ENCODE data around the gene DDX6.
A peak's percentile ranks its signal among the peaks of the same experiment; 100 is the strongest.
"Not testable (repeated sequence)": the region's sequence is repeated elsewhere in the genome, so short reads cannot be mapped to it uniquely, and the experiment has no call there.

Gene DDX6, protein sequence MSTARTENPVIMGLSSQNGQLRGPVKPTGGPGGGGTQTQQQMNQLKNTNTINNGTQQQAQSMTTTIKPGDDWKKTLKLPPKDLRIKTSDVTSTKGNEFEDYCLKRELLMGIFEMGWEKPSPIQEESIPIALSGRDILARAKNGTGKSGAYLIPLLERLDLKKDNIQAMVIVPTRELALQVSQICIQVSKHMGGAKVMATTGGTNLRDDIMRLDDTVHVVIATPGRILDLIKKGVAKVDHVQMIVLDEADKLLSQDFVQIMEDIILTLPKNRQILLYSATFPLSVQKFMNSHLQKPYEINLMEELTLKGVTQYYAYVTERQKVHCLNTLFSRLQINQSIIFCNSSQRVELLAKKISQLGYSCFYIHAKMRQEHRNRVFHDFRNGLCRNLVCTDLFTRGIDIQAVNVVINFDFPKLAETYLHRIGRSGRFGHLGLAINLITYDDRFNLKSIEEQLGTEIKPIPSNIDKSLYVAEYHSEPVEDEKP

DNA sequence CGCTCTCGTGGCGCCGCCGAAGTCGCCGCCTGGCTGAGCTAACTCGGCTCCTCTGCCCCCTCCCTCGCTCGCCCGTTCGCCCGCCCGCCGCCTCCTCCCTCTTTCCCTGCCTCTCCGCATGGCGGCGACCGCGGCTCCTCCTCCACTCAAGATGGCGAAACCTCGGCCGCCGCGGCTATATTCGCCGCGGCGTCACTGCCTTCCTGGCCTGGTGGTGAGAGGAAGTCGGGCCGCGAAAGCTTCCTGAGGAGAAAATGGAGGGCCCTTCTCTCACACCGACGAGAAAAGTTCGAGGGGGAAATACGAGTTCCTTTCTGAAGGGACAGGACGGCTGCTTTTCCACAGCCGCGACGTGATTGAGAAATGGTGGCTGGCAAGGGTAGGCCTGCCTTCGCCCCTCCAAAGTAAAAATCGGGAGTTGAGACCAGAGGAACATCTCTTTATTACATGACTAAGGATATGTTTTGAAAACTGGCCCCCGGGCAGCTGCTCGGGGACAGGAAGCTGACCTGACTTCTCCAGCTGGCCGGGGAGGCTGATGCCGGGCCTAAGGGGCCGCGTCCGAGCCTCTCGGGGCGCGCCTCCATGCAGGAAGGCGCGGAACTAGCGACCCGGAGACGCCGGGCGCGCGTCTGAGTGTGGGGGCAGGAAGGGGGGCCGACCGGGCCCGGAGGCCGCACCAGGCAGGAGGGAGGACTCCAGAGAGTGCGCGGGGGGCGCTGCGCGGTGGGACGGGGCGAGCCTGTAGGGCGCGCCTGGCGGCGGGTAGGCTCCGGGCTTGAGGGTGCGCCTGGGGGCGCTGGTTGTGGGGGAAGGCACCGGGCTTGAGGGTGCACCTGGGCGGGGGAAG is at the start of gene DDX6:
TSS of gene DDX6 (minus strand) at position 54 of the 850 bp plus-strand sequence. CDS start 4,913 bp downstream, outside the sequence.
- DNase-seq: peak; percentile 78

DNA sequence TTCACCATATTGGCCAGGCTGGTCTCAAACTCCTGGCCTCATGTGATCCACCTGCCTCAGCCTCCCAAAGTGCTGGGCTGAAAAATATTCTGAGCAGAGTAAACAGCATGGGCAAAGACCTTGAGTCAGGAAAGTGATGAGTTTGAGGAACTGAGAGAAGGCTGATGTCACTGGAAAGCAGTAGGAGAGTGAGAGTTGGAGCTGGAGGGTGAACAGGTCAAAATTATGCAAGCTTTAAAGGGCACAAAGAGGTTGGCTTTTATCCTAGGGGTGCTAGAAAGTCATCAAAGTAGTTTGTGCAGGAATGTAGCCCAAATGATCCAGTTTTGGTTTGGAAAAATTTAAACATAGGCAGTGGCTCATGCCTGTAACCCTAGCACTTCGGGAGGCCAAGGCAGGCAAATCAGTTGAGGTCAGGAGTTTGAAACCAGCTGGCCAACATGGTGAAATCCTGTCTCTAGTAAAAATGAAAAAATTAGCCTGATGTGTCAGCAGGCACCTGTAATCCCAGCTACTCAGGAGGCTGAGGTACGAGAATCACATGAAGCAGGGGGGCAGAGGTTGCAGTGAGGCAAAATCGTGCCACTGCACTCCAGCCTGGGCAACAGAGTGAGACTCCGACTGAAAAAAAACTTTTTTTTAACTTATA is 48.1 kb upstream of the DDX6 start:
- no peak for DNase-seq

DNA sequence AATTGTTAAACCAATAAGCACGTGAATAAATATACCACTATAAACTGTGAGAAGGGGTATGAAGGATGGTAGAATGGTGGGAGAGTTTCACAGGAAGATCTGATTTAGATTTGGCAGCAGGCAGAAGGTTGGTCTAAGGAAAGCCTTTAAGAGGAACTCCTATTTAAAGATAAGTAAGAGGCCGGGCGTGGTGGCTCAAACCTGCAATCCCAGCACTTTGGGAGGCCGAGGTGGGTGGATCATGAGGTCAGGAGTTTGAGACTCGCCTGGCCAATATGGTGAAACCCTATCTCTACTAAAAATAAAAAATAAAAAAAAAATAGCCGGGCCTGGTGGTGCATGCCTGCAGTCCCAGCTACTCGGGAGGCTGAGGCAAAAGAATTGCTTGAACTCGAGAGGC is 46.9 kb upstream of the DDX6 start:
- no peak for DNase-seq

DNA sequence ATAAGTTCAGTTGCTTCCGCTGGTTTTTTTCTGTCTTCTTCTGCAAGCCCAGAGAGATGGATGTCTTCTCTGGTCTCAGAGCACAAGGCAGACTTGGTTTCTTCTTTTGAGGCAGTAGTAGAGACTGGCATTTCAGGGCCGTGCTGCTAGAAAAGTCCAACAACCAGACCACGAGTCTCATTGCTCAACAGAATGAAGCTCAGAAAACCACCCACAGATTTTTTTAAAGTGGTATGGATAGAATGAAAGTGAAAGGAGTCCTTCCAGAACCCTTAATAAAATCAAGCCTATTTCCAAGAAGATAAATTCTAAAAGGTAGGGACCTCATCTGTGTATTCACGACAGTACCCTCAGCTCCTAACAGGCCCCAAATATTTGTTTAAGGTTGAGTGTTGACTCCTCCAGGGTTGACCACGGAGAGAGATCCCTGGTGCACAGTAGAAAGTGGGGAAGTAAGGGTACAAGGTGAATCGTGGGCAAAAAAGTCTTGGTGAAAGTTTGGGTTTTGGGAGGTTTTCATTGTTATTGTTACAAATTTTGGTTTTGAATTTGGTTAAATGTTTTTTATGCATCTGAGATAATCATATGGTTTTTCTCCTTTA is 43.6 kb upstream of the DDX6 start:
- DNase-seq: no peak

DNA sequence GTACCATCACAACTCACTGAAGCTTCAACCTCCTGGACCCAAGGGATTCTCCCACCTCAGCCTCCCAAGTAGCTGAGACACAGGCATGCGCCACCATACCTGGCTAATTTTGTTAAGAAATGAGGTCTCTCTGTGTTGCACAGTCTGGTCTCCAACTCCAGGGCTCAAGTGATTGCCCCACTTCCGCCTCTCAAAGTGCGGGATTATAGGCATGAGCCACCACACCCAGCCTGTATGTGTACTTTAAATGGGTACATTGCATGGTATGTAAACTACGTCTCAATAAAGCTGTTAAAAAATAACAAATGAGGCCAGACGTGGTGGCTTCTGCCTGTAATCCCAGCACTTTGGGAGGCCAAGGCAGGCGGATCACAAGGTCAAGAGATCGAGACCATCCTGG is 36.2 kb upstream of the DDX6 start:
- no peak for DNase-seq

DNA sequence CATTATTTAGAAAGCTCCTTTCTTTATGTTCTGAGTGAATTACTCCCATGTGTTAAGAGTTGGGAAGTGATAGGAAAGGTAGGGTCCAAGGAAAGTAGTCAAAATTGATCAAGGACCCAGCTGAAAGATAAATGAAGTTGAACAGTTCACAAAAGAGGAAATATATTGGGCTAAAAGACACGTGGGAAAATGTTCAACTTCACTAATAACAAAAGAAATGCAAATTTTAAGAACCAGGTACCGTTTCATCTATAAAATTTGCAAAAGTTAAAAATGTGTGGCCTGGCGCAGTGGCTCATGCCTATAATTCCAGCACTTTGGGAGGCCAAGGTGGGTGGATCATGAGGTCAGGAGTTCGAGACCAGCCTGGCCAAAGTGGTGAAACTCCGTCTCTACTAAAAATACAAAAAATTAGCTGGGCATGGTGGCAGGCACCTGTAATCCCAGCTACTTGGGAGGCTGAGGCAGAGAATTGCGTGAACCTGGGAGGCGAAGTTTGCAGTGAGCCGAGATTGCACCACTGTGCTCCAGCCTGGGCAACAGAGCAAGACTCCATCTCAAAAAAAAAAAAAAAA is 32.1 kb upstream of the DDX6 start:
- DNase-seq: not testable (repeated sequence)

DNA sequence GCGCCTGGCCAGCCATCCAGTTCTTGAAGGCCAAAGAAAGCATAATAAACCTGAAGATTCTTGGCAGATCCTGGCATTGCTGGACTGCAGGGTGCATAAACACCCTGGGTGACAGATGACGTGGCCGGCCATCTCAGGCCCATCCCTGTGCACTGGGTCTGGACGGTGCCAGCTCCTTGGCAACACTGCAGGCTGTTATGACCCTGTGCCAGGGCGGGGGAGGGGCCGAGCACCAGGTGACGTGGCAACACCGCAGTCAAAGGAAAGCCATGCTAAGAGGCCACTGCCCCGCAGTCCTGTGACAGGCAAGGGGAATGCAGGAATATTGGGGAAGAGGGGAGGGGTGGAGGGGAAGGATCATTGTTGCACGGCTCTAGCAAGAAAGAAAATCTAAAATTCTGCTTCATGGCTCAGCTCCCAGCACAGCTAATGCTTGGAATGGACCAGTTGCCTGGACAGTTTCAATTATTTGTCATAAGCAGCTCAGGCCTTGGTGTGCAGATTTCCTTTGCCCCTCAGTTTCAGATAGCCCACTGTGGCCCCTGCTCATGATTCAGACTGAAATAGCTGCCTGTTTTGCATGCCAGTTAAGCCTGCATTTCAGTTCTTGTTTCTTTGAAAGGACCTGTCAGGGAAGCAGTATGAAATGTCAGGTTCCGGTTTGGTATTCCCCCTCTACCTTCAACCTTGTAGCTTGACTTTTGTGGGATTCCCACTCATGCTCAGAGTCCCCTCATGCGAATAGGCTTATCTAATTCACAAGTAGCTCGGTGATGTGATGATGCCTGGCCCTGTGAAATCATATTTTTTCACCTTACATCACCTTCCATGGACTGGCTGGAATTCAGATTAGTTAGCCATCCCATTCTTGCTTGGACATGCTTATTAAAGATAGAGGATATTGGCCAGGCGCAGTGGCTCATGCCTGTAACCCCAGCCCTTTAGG is 29.7 kb upstream of the DDX6 start:
- DNase-seq: no peak

DNA sequence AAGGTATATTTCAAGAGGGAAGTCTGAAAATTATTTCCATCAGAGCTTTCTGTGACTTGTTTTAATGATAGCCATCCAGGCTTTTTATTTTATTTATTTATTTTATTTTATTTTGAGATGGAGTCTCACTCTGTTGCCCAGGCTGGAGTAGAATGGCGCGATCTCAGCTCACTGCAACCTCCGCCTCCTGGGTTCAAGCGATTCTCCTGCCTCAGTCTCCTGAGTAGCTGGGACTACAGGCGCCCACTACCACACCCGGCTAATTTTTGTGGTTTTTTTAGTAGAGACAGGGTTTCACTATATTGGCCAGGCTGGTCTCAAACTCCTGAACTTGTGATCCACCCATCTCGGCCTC is 29.0 kb upstream of the DDX6 start:
- not testable (repeated sequence) for DNase-seq

DNA sequence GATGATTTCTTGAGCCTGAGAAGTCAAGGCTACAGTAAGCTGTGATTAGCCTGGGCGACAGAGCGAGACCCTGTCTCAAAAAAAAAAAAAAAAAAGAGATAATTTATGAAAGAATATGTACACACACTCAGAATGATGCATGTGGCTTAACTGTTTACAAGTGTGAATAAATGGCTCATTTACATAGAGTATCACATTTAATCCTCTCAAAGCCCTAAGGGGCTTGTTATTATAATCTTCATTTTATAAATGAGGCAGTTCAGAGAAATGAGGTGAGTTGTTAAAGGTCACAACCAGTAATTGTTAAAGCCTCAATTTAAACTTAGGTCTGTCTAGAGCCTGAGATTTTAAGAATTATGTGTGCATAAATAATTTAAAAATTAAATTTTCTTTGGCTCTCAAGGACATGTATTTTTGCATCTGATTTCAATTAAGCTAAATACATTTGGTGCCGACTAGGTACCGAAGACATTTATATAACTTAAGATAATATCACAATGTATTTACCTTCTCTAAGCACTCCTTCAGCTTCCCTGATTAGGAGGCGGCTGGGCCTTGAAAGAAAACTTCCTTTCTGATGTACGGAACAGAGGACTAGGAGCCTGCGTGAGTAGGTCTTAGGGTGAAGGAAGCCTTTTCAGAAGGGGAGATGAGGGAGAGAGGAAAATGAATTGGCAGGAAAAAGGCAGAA is 28.5 kb upstream of the DDX6 start:
- no peak for DNase-seq

DNA sequence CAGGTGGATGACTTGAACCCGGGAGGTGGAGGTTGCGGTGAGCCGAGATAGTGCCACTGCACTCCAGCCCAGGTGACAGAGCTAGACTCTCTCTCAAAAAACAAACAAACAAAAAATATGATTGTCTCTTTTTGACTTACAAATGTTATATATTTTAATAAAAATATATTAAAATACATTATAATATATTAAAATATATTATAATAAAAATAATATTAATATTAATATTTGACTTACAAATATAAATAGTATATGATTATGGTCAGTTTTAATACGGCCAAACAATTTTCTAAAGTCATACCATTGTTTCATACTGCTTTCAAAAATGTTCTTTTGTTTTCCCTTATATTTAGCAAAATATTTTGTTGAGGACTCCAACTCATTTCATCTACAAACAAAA is 27.2 kb upstream of the DDX6 start:
- DNase-seq: no peak

DNA sequence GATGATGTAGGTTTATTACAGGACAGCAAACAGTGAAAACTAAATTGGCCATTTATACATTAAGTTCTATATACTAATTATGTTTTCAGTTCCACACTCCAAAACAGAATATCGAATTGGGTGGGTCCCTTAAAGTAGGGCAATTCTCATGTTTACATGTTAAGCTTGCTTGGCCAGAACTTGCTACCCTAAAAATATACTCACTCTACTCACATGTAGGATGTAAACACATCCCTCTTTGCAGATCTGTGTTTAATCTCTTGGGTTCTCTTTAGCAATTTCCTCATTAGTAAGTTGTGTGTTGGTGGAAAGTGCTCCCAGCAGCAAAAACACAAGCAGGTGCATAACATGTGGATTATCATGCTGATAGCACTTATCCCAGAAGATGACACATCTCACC is 22.6 kb upstream of the DDX6 start:
- DNase-seq: no peak

DNA sequence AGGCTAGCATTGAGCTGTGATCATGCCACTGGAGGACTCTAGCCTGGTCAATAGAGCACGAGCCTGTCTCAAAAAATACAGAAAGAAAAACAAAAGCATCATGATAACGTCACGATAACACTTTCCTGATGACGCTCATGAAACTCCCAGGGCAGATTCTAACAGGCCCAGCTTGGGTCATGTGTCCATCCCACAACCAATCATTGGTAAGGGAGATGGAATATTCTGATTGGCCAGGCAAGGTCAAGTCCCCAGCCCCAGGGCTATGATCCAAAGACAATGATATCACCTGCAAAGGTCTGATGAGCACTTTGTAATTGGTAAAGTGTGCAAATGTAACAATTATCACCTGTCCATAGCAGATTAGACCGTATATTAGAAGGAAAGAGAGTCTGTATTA is 21.5 kb upstream of the DDX6 start:
- DNase-seq: no peak

DNA sequence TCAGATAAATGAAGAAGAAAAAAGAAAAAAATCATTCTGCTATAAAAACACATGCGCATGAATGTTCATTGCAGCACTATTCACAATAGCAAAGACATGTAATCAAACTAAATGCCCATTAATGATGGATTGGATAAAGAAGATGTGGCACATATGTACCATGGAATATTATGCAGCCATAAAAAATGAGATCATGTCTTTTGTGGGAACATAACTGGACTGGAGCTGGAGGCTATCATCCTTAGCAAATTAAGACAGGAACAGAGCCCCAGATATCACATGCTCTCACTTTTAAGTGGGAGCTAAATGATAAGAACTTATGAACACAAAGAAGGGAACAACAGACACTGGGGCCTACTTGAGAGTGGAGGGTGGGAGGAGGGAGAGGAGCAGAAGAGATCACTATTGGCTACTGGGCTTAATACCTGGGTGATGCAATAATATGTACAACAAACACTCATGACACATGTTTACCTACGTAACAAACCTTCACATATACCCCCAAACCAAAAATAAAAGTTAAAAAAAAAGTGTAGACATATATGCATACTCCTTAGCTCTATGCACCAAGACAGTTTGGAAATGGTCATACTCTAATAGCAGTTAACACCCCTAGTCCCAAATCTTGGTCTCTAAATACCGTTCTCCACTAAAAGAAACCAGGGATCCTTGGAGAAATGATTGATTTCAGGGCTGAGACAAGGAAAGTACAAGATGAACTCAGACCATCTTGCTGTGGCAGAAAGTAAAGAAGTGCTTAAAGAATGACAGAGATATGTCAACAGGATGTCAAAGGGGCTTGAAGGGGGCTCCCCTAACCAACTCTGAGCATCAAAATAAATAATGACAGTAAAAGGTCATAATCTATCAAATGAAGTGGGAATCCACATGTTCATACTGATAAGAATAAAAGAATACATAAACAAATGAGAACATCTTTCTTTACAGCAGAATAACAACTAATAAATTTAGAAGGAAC is 17.1 kb upstream of the DDX6 start:
- no peak for DNase-seq

DNA sequence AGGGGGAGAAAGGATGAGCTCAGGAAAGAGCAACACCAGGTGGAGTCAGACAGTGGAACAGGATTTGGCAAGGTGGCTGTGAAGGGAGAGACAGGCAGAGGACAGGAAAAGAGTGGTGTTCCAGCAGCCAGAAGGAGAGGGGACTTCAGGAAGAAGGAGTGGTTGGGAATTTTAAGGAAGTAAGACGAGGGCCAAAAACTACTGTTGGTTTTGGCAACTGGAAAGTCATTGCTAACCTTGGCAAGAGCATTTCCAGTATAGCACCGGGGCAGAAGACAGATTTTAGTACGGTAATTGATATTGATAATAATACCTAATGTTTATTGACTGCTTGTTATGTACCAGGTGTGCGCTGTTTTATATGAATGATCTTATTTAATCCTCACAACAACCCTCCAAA is 15.4 kb upstream of the DDX6 start:
- DNase-seq: no peak

DNA sequence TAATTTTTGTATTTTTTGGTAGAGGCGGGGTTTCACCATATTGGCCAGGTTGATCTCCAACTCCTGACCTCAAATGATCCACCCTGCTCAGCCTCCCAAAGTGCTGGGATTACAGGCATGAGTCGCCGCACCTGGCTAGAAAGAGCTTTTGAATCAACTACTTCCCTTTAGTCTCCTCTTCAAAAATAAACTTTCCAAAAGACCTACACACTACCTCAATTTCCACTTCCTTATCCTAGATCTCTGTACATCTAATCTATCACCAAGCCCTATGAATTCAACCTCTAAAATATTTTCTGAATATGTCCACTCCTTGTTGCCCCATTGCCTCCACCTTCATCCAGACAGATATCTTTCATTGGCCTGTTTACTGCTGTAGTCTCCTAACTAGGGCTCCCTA is 13.1 kb upstream of the DDX6 start:
- DNase-seq: no peak

DNA sequence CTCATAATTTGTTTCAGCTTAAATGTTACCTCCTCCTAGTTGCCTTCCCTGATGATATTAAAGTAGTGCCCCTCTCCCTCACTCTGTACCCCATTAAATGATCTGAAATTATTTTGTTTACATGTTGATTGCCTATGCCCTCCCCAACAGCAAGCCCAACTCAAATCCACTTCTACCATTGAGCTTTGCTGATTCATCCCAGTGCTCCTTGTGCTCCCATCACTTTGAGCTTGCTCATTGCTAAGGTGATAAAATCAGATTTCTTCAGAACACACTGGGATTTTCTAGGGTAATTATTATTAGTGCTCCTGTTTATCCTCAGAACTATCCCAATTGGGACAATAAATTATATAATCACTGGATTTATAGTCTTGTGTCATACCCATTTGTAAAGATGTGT is 8.4 kb upstream of the DDX6 start:
- DNase-seq: no peak

DNA sequence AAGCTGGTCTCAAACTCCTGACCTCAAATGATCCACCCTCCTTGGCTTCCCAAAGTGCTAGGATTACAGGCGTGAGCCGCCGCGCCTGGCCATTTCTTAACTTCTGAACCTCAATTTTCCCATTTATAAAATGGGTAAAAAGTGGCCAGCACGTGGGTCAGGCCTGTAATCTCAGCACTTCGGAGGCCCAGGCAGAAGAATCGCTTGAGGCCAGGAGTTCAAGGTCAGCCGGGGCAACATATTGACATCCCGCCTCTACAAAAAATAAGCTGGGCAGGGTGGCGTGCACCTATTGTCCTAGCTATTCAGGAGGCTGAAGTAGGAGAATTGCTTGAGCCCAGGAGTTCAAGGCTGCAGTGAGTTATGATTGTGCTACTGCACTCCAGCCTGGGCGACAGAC is 6.5 kb upstream of the DDX6 start:
- DNase-seq: no peak

DNA sequence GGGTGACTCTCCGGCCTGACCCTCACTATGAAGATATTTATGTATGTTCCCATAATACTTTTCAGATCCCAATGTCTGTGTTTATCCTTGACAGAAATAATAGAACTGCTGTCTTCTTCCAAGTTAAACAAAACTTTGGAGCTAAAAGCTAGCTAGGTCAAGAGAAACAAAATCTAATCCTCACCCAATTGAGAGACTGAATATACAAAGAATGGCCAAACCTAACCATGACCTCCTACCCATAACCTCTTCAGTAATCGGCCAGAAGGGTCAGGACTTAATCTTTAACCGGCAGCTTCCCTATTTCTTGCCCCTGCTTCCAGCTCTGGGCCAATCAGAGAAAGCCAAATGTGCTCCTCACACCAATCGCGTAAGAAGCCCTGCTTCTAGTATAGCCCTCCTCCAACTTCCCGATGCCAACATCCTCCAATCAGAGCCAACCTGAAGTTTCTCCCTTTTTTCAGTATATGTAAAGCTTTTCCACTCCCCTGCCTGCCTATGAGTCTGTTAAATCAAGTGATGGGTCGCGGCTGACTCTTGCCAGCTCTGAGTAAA is 1.7 kb upstream of the DDX6 start:
- no peak for DNase-seq

DNA sequence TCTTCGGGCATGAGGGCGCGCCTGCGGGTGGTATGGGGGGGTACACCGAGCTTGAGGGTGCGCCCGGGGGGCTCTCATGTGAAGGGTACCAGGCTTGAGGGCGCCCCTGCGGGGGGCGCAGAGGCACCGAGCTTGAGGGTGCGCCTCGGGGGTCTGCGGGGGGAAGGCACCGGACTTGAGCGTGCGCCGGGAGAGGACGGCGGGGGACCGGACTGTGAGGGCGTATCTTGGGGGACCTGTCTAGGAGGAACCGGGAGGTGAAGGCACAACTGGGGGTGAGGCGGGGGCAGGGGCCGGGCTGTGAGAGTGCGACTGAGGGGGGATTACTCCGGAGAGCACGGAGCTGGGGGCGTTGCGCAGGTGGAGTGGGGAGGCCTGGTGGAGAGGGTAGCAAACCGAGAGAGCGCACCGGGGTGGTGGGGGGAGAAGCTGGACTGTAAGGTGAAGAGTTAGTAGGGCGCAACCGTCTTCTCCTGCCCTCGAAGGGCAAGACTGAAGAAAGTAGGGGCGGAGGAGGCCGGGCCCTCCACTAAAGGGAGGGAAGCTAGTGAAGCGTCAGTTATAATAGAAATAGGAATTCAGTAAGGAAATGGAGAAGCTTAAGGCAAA is 1.1 kb upstream of the DDX6 start:
- DNase-seq: no peak

Measured in COR-L47 (cell line).